ENCODE measurements around the gene CTNNA2. TPM values are rescaled to one million over a fixed set of nuclear protein-coding genes. Genes with fewer than 3 reads are reported as not detected.
"Not testable (repeated sequence)": the region's sequence is repeated elsewhere in the genome, so short reads cannot be mapped to it uniquely, and the experiment has no call there.

CTNNA2 gene
- total and polyA plus RNA-seq, 7 donors = 0.03 to 0.36 (median 0.17) TPM; not detected in 4

- ATAC-seq = no peak
- no peak overlapping the region for H3K4me3 ChIP-seq
- H3K9me3 ChIP-seq = no peaks in the 10 kb centered on the region
- no peaks in the 10 kb centered on the region for H3K36me3 ChIP-seq (ENCODE audit: insufficient read depth in 1 of 2, low read depth in 1 of 2)
- 14 to 27% (median 17%) methylated on average over 9 of the region's 9 CpGs for WGBS, 3 donors
- peaks cover 0 to 2% (median 0%) of the 10 kb centered on the region in 3 donors for H3K27me3 ChIP-seq (ENCODE audit: insufficient read depth in 3 of 3, low read length in 2 of 3)
- no peaks in the 10 kb centered on the region for H3K4me1 ChIP-seq
- TF ChIP-seq CTCF (IDR thresholded peaks at IDR 0.05) = no peak
- DNase-seq = no peak
- intact Hi-C loops (cut with DNase I) = no loop called here
- no peak overlapping the region for H3K27ac ChIP-seq
Measured at GRCh38 chr2:80080957-80081356, 568.1 kb downstream of the CTNNA2 start.

GRCh38 chr2:80086831-80087230, 574.0 kb downstream of the CTNNA2 start:
- no peak for TF ChIP-seq CTCF (IDR thresholded peaks at IDR 0.05)
- WGBS, 3 donors = 58 to 71% (median 64%) methylated on average over 2 of the region's 2 CpGs
- Histone ChIP-seq H3K4me1 (no peaks in the 10 kb centered on the region), H3K4me3 (no peak overlapping the region), H3K9me3 (no peaks in the 10 kb centered on the region), H3K27ac (no peak overlapping the region), H3K36me3 (ENCODE audit: insufficient read depth in 1 of 2, low read depth in 1 of 2) (no peaks in the 10 kb centered on the region), H3K27me3 (ENCODE audit: insufficient read depth in 3 of 3, low read length in 2 of 3) (no peaks in the 10 kb centered on the region)
- no peak for ATAC-seq
- DNase-seq = no peak
- intact Hi-C loops (cut with DNase I) = no loop called here

GRCh38 chr2:80091237-80091636, 578.4 kb downstream of the CTNNA2 start:
- Histone ChIP-seq H3K4me1 (no peaks in the 10 kb centered on the region), H3K9me3 (no peaks in the 10 kb centered on the region), H3K36me3 (ENCODE audit: insufficient read depth in 1 of 2, low read depth in 1 of 2) (no peaks in the 10 kb centered on the region), H3K4me3 (no peak overlapping the region), H3K27ac (no peak overlapping the region), H3K27me3 (ENCODE audit: insufficient read depth in 3 of 3, low read length in 2 of 3) (no peaks in the 10 kb centered on the region)
- intact Hi-C loops (cut with DNase I) = no loop called here
- 64 to 66% (median 65%) methylated on average over 4 of the region's 4 CpGs for WGBS, 3 donors
- DNase-seq (no peak), ATAC-seq (no peak)
- no peak for TF ChIP-seq CTCF (IDR thresholded peaks at IDR 0.05)

- intact Hi-C loops (cut with DNase I) = no loop called here
- H3K36me3 ChIP-seq (ENCODE audit: insufficient read depth in 1 of 2, low read depth in 1 of 2) = no peaks in the 10 kb centered on the region
- DNase-seq = no peak
- no peak for TF ChIP-seq CTCF (IDR thresholded peaks at IDR 0.05)
- H3K9me3 ChIP-seq = no peaks in the 10 kb centered on the region
- no peak overlapping the region for H3K27ac ChIP-seq
- ATAC-seq = no peak
- H3K4me1 ChIP-seq = no peaks in the 10 kb centered on the region
- no peaks in the 10 kb centered on the region for H3K27me3 ChIP-seq (ENCODE audit: insufficient read depth in 3 of 3, low read length in 2 of 3)
- H3K4me3 ChIP-seq = no peak overlapping the region
Measured at GRCh38 chr2:80092474-80092873, 579.6 kb downstream of the CTNNA2 start.

GRCh38 chr2:80098503-80098902, 585.7 kb downstream of the CTNNA2 start:
- H3K27ac ChIP-seq; intact Hi-C loops (cut with DNase I); H3K4me3 ChIP-seq; H3K4me1 ChIP-seq; DNase-seq; H3K9me3 ChIP-seq; H3K27me3 ChIP-seq (ENCODE audit: insufficient read depth in 3 of 3, low read length in 2 of 3); H3K36me3 ChIP-seq (ENCODE audit: insufficient read depth in 1 of 2, low read depth in 1 of 2); ATAC-seq: not testable (repeated sequence)
- WGBS, 3 donors = 82 to 84% (median 83%) methylated on average over 12 of the region's 12 CpGs
